Fibroblast of pulmonary artery (primary cell): ENCODE measurements around the gene PLA2G6.

Experiments used
- DNase-seq: peaks from one replicate; pipeline ENCODE4 v3.0.0-alpha.2; 2010; ENCODE audit warnings: low read depth
- H3K4me3 ChIP-seq: replicated peaks from 2 replicates; pipeline ENCODE4 v1.5.1; 2011; ENCODE audit warnings: low read depth, mild to moderate bottlenecking, control low read depth, low read length, moderate library complexity
- TF ChIP-seq, protein P1 (sequence below): IDR thresholded peaks from 2 replicates; pipeline ENCODE4 v1.5.1; 2011; ENCODE audit warnings: mild to moderate bottlenecking, control low read depth, low read length, inconsistent platforms; ENCODE audit errors: missing control alignments

The PLA2G6 gene

DNA sequence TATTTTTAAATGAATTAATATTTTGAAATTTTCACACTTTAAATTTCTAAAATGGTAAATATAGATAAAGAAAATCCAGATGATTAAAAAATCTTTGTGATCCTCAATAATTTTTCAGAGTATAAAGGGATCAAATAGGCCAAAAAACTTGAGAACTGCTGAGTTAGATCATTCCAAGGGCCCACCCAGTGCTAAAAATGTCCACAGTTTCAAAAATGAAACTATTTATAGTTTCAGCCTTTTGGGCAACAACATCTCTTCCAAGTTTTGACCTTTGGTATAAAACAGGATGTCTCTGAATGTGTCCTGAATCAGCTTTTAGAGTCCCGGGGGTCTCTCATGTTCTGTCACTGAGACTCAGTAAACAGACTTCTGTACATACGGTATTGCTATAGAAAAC, 50.2 kb downstream of the PLA2G6 start:
- TF ChIP-seq, protein P1, sequence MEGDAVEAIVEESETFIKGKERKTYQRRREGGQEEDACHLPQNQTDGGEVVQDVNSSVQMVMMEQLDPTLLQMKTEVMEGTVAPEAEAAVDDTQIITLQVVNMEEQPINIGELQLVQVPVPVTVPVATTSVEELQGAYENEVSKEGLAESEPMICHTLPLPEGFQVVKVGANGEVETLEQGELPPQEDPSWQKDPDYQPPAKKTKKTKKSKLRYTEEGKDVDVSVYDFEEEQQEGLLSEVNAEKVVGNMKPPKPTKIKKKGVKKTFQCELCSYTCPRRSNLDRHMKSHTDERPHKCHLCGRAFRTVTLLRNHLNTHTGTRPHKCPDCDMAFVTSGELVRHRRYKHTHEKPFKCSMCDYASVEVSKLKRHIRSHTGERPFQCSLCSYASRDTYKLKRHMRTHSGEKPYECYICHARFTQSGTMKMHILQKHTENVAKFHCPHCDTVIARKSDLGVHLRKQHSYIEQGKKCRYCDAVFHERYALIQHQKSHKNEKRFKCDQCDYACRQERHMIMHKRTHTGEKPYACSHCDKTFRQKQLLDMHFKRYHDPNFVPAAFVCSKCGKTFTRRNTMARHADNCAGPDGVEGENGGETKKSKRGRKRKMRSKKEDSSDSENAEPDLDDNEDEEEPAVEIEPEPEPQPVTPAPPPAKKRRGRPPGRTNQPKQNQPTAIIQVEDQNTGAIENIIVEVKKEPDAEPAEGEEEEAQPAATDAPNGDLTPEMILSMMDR: no peak
- H3K4me3 ChIP-seq: no peak overlapping the region
- DNase-seq: no peak

DNA sequence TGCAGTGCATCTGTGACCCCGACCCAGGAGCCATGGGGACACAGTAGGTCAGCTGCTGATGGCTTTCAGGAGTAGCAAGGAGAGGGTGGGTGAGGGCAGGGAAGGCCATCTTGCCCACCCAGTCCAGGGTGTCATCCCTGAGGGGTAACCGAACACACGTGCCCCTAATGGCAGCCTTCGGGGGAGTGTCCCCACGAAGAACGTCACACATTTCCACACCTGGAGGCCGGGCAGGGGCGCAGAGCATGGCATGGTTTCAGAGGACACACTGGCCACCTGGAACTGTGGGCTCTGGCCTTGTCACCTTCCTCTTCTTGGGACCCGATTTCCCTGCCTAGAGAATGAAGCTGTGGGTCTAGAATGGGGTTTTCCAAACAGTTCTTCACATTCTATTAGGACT, 51.8 kb downstream of the PLA2G6 start:
- TF ChIP-seq, protein P1: no peak
- H3K4me3 ChIP-seq: no peak overlapping the region
- no peak for DNase-seq

DNA sequence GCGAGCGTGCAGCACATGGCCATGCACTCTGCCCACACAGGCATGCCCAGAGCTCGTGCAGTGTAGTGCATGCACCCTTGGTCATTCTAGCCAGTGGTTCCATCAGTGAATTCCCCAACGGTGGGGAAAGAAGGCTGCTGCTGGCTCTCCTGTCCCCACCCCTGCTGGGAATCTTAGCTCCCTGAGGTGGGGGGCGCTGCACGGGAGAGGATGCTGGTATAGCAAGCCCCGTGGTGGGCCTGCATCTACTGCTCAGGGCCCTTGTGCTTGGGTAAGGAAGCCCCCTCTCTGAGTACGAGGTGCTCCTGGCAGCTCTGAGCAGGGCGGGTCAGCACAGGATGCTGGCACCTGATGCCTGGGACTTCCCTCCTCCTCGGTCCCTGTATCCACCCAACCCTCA, 52.6 kb downstream of the PLA2G6 start:
- TF ChIP-seq, protein P1: no peak
- no peak overlapping the region for H3K4me3 ChIP-seq
- DNase-seq: no peak

DNA sequence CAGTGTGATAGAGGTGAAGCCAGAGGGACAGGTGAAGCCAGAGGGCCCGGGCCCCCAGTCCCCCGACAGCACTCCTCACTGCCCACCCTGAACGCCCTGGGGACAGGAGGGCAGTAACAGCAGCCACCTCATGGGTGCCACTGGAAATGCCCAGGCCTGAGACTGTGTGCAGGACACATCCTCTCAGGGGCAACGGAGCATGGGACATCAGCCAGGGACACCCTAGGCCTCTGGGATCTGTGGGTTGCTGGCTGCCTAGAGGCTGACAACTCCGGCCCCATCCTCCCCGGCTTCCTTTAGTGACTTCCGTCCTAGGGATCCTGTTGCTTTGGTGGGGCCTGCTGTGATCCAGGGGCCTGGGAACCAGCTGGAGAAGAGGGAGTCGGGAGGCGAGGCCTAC, 53.8 kb downstream of the PLA2G6 start:
- H3K4me3 ChIP-seq: no peak overlapping the region
- TF ChIP-seq, protein P1: no peak
- no peak for DNase-seq

DNA sequence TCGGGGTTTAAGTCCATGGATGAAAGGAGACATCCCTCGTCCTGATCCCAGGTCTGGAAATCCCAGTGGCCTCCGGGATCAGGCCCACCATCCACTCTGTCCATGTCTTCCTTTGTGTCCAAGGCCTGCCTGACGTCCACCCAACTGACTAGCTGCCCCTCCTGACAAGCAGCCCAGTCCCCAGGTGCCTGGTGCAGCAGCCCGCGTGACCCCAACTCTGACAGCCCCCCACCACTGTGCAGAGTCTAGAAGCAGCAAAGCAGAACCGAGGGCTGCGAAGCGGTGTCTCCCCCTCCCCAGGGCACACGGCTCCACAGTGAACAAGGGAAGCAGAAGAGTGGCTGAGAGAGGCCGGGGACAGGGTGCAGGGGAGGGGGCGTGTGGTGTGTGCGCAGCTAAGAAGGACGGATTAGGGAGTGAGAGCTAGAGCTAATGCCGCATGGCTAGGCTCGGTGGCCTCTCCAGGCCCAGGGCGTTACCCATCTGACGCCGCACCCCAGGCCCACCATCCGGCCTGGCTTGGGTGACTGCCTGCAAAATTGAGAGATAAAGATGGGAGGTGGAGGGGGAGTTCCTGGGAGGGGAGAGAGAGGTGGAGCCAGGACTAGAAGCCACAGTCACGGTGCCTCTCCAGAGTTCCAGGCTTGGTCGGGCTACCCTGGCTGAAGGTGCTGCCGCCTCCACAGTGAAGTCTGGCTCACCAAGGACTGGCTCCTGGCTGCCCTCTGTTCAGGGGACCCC, 54.5 kb downstream of the PLA2G6 start:
- no peak for DNase-seq
- H3K4me3 ChIP-seq: no peak overlapping the region
- TF ChIP-seq, protein P1: no peak

DNA sequence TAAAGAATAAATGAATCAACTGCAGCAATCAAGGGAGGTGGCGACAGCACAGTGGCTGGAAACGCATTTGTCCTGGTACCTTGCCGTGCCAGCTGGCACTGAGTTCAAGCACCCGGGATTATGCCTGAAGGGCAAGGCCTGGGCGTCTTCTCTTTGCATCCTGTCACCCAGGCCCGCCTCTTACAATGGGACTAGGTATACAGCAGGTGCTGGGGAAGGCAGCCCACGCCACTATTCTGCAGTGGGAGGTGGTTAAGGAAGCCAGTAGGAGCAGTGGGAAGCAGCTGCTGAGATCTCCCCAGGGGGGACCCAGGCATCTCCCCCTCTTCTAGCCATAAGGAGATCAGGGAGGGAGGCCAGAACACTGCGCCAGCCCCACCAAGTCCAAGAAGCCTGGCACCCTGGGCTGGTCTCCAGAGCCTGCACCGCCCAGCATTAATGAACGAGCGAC, 55.9 kb downstream of the PLA2G6 start:
- TF ChIP-seq, protein P1: no peak
- no peak overlapping the region for H3K4me3 ChIP-seq

DNA sequence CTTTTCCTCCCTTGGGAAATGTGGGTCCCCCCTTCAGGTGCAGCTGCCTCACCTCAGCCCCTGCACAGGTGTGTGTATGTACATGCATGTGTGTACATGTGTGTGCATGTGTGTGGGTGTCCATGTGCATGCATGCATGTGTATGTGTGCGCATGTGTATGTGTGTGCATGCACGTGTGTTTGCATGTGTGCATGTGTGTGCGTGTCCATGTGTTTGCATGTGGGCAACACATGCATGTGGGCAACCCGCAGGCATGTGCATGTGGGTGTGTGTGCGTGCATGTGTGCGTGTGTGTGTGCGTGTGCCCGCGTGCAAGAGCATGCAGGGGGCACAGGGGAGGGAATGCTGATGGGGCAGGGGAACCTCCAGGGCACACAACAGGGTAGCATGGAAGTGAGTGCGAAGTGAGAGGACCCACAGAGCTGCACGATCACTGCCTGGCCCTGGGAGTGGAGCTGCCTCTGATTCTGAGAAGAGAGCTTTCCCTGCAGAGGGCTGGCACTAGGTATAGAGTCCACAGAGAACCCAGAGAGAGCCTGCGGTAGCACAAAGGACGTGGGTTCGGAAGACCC, 56.5 kb downstream of the PLA2G6 start:
- no peak overlapping the region for H3K4me3 ChIP-seq
- DNase-seq: no peak
- TF ChIP-seq, protein P1: no peak

More for the DNA sequence above, 55.9 kb downstream of the PLA2G6 start:
- DNase-seq: no peak
